Subcutaneous adipose tissue (tissue), 4 donors: ENCODE results near the gene STIM1. TPM values are rescaled to one million over a fixed set of nuclear protein-coding genes. Genes with fewer than 3 reads are reported as not detected.

Source experiments
- total RNA-seq, 4 donors: library from RNA; depleted of rRNA; stranded (reverse); fragments of >200 nt; gene quantifications; one replicate each; pipeline ENCODE4 v1.1.0, GENCODE V29; 2016
- TF ChIP-seq, protein P1 (sequence below): fragments of 450-650 bp; IDR thresholded peaks from one replicate; pipeline ENCODE4 v1.5.1; 2016; ENCODE audit warnings: low read depth, mild to moderate bottlenecking, control low read depth, antibody characterized with exemption, moderate library complexity

Gene STIM1
- total RNA-seq, 4 donors from 2014 or later: 39.5 to 64.8 (median 43.3) TPM

DNA sequence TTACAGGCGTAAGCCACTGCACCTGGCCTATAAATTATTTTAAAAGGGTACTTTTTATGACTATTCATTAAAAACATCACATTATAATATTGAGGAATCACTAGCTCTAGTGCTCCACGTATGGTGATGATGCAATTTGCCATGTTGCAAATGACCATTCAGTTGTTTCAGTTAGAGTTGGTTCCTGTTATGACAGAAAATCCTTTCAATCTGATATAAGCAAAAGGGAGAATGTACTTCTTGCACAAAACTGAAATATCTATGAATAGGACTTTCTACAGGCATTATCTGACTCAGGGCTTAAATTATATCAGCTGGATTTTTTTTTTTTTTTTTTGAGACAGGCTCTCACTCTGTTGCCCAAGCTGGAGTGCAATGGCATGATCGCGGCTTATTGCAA, 193.5 kb downstream of the STIM1 start:
- TF ChIP-seq, protein P1, sequence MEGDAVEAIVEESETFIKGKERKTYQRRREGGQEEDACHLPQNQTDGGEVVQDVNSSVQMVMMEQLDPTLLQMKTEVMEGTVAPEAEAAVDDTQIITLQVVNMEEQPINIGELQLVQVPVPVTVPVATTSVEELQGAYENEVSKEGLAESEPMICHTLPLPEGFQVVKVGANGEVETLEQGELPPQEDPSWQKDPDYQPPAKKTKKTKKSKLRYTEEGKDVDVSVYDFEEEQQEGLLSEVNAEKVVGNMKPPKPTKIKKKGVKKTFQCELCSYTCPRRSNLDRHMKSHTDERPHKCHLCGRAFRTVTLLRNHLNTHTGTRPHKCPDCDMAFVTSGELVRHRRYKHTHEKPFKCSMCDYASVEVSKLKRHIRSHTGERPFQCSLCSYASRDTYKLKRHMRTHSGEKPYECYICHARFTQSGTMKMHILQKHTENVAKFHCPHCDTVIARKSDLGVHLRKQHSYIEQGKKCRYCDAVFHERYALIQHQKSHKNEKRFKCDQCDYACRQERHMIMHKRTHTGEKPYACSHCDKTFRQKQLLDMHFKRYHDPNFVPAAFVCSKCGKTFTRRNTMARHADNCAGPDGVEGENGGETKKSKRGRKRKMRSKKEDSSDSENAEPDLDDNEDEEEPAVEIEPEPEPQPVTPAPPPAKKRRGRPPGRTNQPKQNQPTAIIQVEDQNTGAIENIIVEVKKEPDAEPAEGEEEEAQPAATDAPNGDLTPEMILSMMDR: no peak

DNA sequence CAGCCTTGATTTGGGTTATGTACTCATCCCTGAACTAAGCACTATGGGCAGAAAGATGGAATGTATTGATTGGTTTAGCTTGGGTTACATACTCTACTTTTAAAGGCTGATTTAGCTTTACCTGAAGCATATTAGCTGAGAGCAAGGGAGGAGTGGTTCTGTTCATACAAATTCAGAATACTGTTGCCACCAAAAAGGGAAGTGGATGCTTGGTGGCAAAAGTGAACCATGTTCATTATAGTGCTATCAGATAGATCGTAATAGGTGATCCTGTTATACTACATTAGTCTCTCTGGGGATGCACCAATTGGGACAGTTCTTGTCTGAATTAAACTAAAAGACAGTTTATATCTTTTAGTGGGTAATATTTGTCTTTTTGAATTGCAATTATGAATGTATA, 194.7 kb downstream of the STIM1 start:
- TF ChIP-seq, protein P1: no peak

DNA sequence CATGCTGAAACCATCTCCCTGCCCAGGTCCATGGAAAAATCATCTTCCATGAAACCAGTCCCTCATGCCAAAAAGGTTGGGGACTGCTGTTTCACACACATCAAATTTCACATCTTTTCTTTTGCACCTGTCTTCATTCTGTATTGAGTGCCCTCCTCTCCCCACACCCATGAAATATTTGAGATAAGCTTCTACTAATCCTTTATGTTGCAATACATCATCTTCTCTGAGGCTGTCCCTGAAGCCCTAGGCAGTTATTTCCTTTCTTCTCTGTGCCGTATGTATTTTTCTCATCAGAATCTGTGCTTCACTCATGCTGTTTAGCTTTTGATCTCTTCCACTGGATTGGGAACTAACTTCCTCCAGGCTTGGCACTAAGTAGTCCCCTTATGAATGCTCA, 199.2 kb downstream of the STIM1 start:
- TF ChIP-seq, protein P1: no peak

DNA sequence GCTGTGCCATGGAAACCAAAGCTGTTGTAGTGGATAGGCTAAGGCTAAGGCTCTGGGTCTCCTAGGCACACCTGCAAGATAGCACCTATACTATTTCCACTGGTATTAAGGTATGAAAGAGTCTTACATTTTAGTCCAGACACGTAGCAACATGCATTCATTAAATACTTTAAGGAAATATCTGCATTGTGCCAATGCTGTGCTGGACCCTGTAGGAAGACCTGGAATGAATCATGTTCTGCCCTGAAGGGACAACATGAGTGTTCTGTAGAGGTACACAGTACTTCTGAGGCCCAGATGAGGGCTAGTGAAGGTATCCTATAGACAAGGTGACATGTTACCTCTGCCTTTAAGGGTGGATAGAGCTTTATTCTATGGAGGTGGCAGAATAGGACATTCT, 204.0 kb downstream of the STIM1 start:
- TF ChIP-seq, protein P1: no peak

DNA sequence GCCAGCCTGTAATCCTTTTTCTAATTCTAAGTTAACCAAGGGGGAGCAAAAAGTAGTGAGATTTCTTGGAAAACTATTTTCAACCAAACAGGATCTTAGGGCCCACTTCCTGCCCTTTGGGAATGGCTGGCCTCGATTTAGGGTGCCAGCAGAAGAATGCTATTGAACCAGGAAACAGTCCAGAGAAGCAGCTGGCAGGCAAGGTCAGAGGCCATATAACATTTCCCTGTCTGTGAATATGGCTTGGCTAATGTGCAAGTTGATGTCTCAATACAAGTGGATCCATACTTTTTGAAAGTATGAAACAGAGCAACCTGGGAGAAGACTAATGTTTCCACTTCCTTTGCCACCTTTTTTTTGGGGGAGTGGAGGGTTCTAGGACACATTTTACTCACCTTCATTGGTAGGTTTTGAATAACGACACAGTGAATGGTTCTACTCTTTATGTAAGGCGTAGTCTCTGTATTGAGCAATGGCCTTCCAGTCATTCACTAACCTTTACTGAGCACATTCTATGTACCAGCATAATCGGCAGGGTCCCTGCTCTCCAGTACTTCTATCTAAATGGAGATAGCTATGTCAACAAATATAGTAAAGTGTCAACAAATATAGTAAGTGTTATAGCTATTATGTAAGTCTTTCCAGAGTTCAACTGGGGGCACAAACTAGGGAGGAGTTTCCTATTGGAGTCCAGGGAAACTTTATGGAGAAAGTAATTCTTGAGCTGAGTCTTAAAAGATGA, 204.9 kb downstream of the STIM1 start:
- TF ChIP-seq, protein P1: no peak

DNA sequence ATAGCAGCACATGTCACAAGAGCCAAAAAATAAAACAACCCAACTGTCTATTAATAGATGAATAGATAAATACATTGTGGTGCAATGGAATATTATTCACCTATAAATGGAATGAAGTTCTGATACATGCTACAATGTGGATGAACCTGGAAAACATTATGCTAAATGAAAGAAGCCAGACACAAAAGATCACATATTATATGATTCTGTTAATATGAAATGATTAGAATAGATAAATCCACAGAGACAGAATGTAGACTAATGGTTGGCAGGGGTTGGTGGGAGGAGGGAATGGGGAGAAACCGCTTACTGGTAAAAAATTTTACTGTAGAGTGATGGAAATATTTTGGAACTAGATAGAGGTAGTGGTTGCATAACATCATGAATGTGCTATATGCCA, 206.2 kb downstream of the STIM1 start:
- TF ChIP-seq, protein P1: no peak

DNA sequence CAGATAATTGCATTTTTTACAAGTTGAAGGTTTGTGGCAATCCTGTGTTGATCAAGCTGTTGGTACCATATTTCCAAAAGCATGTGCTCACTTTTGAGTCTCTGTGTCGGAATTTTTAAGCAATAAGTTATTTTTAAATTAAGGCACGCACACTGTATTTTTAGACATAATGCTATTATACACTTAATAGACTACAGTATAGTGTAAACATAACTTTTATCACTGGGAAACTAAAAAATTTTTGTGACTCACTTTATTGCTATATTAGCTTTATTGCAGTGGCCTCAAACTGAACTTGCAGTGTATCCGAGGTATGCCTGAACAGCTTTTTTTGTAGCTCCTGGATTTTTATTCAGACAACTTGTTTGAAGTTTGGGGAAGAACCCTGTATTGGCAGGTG, 207.9 kb downstream of the STIM1 start:
- TF ChIP-seq, protein P1: no peak
